Suprapubic skin (tissue), 3 donors: Measurements from ENCODE around the gene ATP13A3.

Experiments
- POLR2A ChIP-seq, 2 donors: fragments of 450-650 bp; IDR thresholded peaks; one replicate each; pipeline ENCODE4 v1.6.1; 2017; ENCODE audit warnings: antibody characterized with exemption in 2 of 2, mild to moderate bottlenecking in 2 of 2, moderate library complexity in 2 of 2
- TF ChIP-seq, protein P1 (sequence below), 2 donors: fragments of 200-600 bp in 1 of 2; fragments of 450-650 bp in 1 of 2; sonication (generic) in 1 of 2; IDR thresholded peaks; one replicate each; pipeline ENCODE4 v1.5.1; 2016 to 2019; ENCODE audit warnings: antibody characterized with exemption in 2 of 2, mild to moderate bottlenecking in 1 of 2, moderate library complexity in 1 of 2

DNA sequence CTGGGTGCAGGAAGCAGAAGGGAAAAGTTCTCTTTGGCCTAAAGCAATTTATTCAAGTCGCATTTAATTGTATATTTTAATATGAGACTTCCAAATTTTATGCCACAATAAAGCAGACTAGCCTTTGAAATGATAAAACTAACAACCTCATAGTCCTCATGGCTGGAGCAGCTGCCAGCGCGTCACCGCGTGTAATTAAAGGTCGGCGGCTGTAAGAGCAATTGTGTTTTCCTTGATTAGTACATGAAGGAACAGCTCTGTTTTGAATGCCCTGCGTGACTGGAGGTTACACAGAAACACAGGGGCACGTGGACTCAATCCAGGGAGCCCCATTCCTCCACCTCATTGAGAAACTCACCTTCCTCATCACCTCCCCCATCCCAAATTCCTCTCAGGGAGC, 107.2 kb downstream of the ATP13A3 start:
- no peak for TF ChIP-seq POLR2A (IDR thresholded peaks at IDR 0.05)
- TF ChIP-seq, protein P1, sequence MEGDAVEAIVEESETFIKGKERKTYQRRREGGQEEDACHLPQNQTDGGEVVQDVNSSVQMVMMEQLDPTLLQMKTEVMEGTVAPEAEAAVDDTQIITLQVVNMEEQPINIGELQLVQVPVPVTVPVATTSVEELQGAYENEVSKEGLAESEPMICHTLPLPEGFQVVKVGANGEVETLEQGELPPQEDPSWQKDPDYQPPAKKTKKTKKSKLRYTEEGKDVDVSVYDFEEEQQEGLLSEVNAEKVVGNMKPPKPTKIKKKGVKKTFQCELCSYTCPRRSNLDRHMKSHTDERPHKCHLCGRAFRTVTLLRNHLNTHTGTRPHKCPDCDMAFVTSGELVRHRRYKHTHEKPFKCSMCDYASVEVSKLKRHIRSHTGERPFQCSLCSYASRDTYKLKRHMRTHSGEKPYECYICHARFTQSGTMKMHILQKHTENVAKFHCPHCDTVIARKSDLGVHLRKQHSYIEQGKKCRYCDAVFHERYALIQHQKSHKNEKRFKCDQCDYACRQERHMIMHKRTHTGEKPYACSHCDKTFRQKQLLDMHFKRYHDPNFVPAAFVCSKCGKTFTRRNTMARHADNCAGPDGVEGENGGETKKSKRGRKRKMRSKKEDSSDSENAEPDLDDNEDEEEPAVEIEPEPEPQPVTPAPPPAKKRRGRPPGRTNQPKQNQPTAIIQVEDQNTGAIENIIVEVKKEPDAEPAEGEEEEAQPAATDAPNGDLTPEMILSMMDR (IDR thresholded peaks at IDR 0.05), result no peak
